Right atrium auricular region (tissue), 2 donors: ENCODE results near the gene CRACDL. TPM values are rescaled to one million over a fixed set of nuclear protein-coding genes. Genes with fewer than 3 reads are reported as not detected.
A peak's percentile ranks its signal among the peaks of the same experiment; 100 is the strongest.

Source experiments
- DNase-seq: peaks from one replicate; pipeline ENCODE4 v3.0.0-alpha.2; 2019; ENCODE audit warnings: low spot score
- H3K27ac ChIP-seq, 2 donors: fragments of 200-600 bp; sonication (generic); 1 replicate in 1 of 2; 2 replicates in 1 of 2; pipeline ENCODE4 v1.5.1; 2016 to 2019
- H3K27me3 ChIP-seq, 2 donors: fragments of 200-600 bp; sonication (generic); one replicate each; pipeline versions ENCODE4 v1.5.1 to v1.6.0; 2017 to 2019
- H3K36me3 ChIP-seq: fragments of 200-600 bp; sonication (generic); one replicate; pipeline ENCODE4 v1.5.1; 2016
- H3K4me1 ChIP-seq, 2 donors: fragments of 200-600 bp; sonication (generic); one replicate each; pipeline versions ENCODE4 v1.5.1 to v1.6.0; 2017 to 2019
- H3K4me3 ChIP-seq, 2 donors: fragments of 200-600 bp; sonication (generic); 1 replicate in 1 of 2; 2 replicates in 1 of 2; pipeline ENCODE4 v1.5.1; 2017 to 2019; ENCODE audit warnings: mild to moderate bottlenecking in 1 of 2, moderate library complexity in 1 of 2
- H3K9me3 ChIP-seq, 2 donors: fragments of 200-600 bp; sonication (generic); one replicate each; pipeline ENCODE4 v1.5.1; 2019
- CTCF ChIP-seq, 2 donors: fragments of 200-600 bp; sonication (generic); IDR thresholded peaks; one replicate each; pipeline ENCODE4 v1.5.1; 2019; ENCODE audit warnings: antibody characterized with exemption in 2 of 2
- total RNA-seq, 2 donors: library from RNA; depleted of rRNA; stranded (reverse); fragments of >200 nt; gene quantifications; one replicate each; pipeline ENCODE4 v1.1.0, GENCODE V29; 2016

CRACDL gene
- total RNA-seq, 2 donors from 2014 or later: 5.3 to 7.4 TPM

DNA sequence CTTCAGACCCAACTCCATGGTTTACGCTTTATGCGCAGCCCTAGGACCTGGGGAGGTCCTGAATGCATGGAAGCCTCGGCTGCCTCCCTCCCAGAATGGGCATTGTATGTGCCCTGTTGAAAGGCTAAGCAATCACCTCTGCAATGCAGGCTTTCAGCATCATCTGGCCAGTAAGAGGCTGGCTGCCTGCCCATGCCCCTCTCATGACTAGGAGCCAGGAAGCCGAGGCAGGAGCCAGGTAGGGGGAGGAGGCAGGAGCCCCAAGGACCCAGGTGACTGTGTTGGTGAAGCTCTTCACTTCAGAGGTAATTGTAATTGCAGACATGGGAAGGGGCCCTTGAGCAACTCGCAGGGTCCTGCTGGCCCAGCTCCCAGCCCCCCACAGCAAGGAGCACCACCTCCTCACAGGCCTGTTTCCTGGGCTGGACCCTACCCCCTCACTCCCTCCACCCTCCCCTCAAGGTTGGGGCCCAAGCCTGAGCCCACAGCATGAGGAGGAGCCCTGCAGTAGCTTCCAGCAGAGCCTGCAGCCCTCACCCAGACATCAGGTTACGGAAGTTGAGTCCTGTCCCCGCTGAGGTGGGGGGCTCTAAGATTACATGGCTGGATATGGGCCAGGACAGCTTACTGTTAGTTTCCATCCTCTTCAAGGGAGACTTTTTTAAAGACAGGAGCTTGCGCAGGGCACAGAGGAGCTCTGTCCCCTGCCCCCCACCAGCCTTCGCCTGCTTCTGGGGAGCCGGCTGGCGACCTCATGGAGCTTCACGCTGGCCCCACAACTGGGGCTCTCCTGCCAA is 21.9 kb downstream of the CRACDL start:
- Histone ChIP-seq H3K4me3 (no peak overlapping the region), H3K36me3 (no peaks in the 10 kb centered on the region), H3K9me3 (no peaks in the 10 kb centered on the region), H3K4me1 (peaks cover 0 to 19% of the 10 kb centered on the region in 2 donors), H3K27me3 (no peaks in the 10 kb centered on the region), H3K27ac (no peak overlapping the region)
- DNase-seq: no peak
- no peak for TF ChIP-seq CTCF (IDR thresholded peaks at IDR 0.05)

DNA sequence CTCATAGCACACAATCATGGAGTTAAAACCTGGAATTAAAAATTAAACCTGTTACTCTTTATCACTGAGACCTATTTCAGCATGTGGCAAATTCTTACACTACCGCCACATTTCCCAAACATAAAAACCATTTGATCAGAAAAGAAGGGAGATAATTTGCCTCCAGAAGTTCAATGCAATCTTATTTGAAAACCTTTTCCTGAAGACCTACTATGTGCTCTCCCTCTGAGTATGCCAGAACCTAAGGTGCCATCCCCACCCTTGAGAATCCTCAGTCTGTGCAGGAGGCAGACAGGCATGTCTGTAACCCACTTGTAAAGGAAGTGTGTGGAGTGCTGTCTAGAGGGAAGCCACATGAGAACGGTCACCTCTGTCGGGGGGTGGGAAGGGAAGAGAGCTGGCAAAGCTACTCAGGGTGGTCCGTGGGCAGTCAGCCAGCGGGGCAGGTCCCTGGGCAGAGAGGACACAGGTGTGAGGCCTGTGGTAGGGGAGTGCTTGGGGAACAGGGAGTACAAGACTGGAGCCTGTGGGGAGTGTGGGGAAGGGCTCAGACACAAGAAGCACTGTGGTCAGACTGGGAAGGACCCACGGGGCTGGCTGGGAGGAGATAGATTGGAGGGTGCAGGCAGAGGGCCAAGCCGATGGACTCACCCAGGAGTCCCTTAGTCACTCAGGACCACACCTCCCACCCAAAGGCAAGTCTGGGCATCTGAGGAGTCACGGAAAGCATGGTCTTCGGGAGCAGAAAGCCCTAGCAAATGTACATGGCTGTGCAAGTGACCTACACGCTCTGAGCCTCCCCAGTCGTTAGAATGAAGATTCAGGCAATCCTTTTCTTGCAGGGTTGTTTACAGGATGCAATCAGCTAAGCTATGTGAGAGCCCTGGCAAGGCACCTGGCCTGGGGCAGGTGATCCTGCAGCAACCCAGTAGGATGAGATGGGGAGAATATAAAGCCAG is 22.8 kb downstream of the CRACDL start:
- Histone ChIP-seq H3K9me3 (no peaks in the 10 kb centered on the region), H3K4me3 (no peak overlapping the region), H3K4me1 (peaks cover 0 to 27% of the 10 kb centered on the region in 2 donors), H3K27ac (no peak overlapping the region), H3K36me3 (no peaks in the 10 kb centered on the region), H3K27me3 (no peaks in the 10 kb centered on the region)
- no peak for DNase-seq
- no peak for TF ChIP-seq CTCF (IDR thresholded peaks at IDR 0.05)

- Histone ChIP-seq H3K9me3 (no peaks in the 10 kb centered on the region), H3K27ac (no peak overlapping the region), H3K4me3 (no peak overlapping the region), H3K27me3 (no peaks in the 10 kb centered on the region), H3K4me1 (peaks cover 0 to 27% of the 10 kb centered on the region in 2 donors), H3K36me3 (no peaks in the 10 kb centered on the region)
- no peak for TF ChIP-seq CTCF (IDR thresholded peaks at IDR 0.05)
- DNase-seq: no peak
These were observed 23.7 kb downstream of the CRACDL start for GRCh38 chr2:98912221-98912851.

GRCh38 chr2:98911376-98912154 is 24.5 kb downstream of the CRACDL start:
- no peaks in the 10 kb centered on the region for H3K27me3 ChIP-seq
- H3K4me1 ChIP-seq: peaks cover 0 to 27% of the 10 kb centered on the region in 2 donors
- no peaks in the 10 kb centered on the region for H3K9me3 ChIP-seq
- DNase-seq: peak; percentile 43
- no peak for TF ChIP-seq CTCF (IDR thresholded peaks at IDR 0.05)
- no peaks in the 10 kb centered on the region for H3K36me3 ChIP-seq
- H3K4me3 ChIP-seq: no peak overlapping the region
- no peak overlapping the region for H3K27ac ChIP-seq

DNA sequence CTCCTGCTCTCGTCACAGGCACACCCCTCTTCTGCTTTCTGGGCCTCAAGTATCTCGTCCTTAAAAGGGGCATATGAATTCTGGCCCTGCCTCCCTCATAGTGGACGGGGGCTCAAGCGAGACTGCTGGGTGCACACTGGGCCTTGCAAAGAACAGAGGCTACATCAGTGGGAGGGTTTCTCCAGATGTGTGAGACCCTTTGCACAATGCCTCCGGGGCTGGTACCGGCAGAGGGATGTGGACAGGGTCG is 25.0 kb downstream of the CRACDL start:
- Histone ChIP-seq H3K9me3 (no peaks in the 10 kb centered on the region), H3K36me3 (no peaks in the 10 kb centered on the region), H3K27me3 (no peaks in the 10 kb centered on the region), H3K4me1 (peaks cover 0 to 27% of the 10 kb centered on the region in 2 donors), H3K27ac (no peak overlapping the region), H3K4me3 (no peak overlapping the region)
- DNase-seq: no peak
- no peak for TF ChIP-seq CTCF (IDR thresholded peaks at IDR 0.05)
